NB4 (cell line): ENCODE measurements around the gene SLC43A2.

Experiments used
- CTCF ChIP-seq: IDR thresholded peaks from one replicate; pipeline ENCODE4 v1.5.1; 2012; ENCODE audit warnings: low read depth, low read length
- MYC ChIP-seq: IDR thresholded peaks from 2 replicates; pipeline ENCODE4 v1.6.1; 2011; ENCODE audit warnings: low read depth, low read length
- POLR2A ChIP-seq: IDR thresholded peaks from 2 replicates; pipeline ENCODE4 v1.6.1; 2011; ENCODE audit warnings: mild to moderate bottlenecking; ENCODE audit not compliant: insufficient read length; ENCODE audit errors: extremely low read depth

DNA sequence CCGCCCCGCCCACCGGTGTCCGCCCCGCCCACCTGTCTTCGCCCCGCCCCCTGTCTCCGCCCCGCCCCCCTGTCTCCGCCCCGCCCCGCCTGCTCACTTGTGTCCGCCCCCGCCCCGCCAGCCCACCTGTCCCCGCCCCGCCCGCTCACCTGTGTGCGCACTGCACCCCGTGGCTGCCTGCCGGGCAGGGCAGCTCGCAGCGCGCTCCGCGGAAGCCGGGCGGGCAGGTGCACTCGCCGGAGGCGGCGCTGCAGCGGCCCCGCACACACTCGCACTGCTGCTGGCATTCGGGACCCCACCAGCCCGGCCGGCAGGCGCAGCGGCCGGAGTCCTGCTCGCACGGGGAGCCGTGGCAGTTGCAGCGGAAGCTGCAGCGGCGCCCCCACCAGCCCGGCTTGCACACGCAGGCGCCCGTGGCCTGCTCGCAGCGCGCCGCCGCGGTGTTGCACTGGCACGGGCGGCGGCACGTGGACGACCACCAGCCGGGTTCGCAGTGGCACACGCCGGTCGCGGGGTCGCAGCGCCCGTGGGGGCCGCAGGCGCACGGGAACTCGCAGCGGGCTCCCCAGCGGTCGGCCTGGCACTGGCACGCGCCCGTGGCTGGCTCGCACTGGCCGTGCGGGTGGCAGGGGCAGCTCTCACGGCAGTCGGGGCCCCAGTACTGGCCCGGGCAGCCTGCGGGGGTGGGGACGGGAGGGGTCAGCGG is 14.8 kb upstream of the SLC43A2 start:
- no peak for TF ChIP-seq POLR2A
- TF ChIP-seq MYC = no peak
- TF ChIP-seq CTCF = no peak
